Lower lobe of right lung (tissue), 2 donors: ENCODE measurements around the gene NACC2. TPM values are rescaled to one million over a fixed set of nuclear protein-coding genes. Genes with fewer than 3 reads are reported as not detected.

Experiments
- ATAC-seq, 2 donors: fragments of 200-7000 bp; cut with Tn5 transposase; one replicate each; pipeline ENCODE4 v1.9.1; 2020 to 2022; ENCODE audit warnings: mild to moderate bottlenecking in 2 of 2, moderate library complexity in 2 of 2
- DNase-seq: peaks from one replicate; pipeline ENCODE4 v3.0.0-alpha.2; 2020
- H3K27ac ChIP-seq: fragments of 200-600 bp; one replicate; pipeline ENCODE4 v1.8.0; 2022
- H3K27me3 ChIP-seq: fragments of 200-600 bp; one replicate; pipeline ENCODE4 v1.8.0; 2022; ENCODE audit warnings: low read depth
- H3K36me3 ChIP-seq: fragments of 200-600 bp; one replicate; pipeline ENCODE4 v1.8.0; 2022; ENCODE audit warnings: mild to moderate bottlenecking
- H3K4me1 ChIP-seq: fragments of 200-600 bp; one replicate; pipeline ENCODE4 v1.8.0; 2022
- H3K4me3 ChIP-seq: fragments of 200-600 bp; one replicate; pipeline ENCODE4 v1.8.0; 2022; ENCODE audit warnings: mild to moderate bottlenecking
- H3K9me3 ChIP-seq: fragments of 200-600 bp; one replicate; pipeline ENCODE4 v1.8.0; 2022
- intact Hi-C: fragments of 100-400 bp; cut with DNase I; formaldehyde crosslinking; loops from one replicate; pipeline ENCODE4 v1.11.0; 2022
- total RNA-seq: library from RNA; stranded (reverse); fragmentation: NEBNext Ultra II Directional; extraction: Animal tissue kit (Norgen Biotek cat#: 25700); gene quantifications from one replicate; pipeline ENCODE4 v1.2.1, GENCODE V29; 2021
- TF ChIP-seq, protein P1 (sequence below): fragments of 200-600 bp; IDR thresholded peaks from one replicate; pipeline ENCODE4 v1.8.0; 2022; ENCODE audit warnings: antibody characterized with exemption, mild to moderate bottlenecking
- donor health status: DM: no; HTN: yes; CAD: no; lungs with severe emphysema.

Gene NACC2
- total RNA-seq, 1 donor from 2014 or later = 27.0 TPM

GRCh38 chr9:136116360-136117098, 21.4 kb upstream of the NACC2 start:
- Histone ChIP-seq H3K9me3 (no peaks in the 10 kb centered on the region), H3K27me3 (no peaks in the 10 kb centered on the region), H3K27ac (no peak overlapping the region), H3K36me3 (peaks cover 18% of the 10 kb centered on the region), H3K4me1 (peaks cover 19% of the 10 kb centered on the region), H3K4me3 (no peak overlapping the region)
- TF ChIP-seq, protein P1, sequence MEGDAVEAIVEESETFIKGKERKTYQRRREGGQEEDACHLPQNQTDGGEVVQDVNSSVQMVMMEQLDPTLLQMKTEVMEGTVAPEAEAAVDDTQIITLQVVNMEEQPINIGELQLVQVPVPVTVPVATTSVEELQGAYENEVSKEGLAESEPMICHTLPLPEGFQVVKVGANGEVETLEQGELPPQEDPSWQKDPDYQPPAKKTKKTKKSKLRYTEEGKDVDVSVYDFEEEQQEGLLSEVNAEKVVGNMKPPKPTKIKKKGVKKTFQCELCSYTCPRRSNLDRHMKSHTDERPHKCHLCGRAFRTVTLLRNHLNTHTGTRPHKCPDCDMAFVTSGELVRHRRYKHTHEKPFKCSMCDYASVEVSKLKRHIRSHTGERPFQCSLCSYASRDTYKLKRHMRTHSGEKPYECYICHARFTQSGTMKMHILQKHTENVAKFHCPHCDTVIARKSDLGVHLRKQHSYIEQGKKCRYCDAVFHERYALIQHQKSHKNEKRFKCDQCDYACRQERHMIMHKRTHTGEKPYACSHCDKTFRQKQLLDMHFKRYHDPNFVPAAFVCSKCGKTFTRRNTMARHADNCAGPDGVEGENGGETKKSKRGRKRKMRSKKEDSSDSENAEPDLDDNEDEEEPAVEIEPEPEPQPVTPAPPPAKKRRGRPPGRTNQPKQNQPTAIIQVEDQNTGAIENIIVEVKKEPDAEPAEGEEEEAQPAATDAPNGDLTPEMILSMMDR = no peak
- ATAC-seq (no peak), DNase-seq (no peak)
- intact Hi-C loops = no loop called here

- Histone ChIP-seq H3K4me3 (no peak overlapping the region), H3K27me3 (no peaks in the 10 kb centered on the region), H3K36me3 (peaks cover 18% of the 10 kb centered on the region), H3K27ac (no peak overlapping the region), H3K4me1 (peaks cover 19% of the 10 kb centered on the region), H3K9me3 (no peaks in the 10 kb centered on the region)
- ATAC-seq (no peak), DNase-seq (no peak)
- intact Hi-C loops = no loop called here
- TF ChIP-seq, protein P1 = no peak
Observed at GRCh38 chr9:136115641-136116359, 20.7 kb upstream of the NACC2 start.

DNA sequence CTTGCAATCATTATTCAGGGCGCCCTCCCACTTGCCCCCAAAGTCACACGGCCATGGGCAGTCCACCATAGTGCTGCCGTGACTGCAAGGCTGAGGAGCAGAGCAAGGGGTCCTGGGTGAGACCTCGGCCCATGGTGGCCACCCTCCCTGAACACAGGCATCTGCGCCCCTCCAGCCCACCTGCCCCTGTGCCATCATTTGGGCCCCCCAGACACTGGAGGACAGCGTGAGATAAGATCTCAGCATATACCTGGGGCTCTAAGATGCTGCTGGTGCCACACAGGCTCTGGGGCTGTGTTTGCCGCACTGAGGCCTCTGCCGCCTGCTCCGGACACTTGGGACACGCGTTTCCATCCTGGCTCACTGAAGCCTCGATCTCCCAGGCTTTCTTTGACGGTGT, 20.1 kb upstream of the NACC2 start:
- no peak for ATAC-seq

DNA sequence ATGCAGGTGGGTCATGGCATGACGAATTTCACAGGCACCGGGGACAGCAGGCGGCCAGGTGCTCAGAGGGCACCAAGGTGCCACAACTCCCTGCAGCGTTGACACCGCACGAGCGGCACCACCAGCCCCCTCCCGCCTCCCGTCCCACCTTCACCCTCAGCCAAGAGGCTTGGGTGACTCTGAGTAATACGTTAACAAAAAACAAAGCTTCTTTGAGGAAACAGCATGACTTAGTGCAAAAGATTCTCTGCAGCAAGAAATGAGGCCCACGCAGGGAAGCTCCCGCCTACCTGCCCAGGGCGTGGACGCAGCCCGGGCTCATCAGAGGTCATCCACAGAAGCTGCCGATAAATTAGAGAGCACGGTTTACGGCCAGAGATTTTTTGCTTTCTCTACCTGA, 19.5 kb upstream of the NACC2 start:
- H3K36me3 ChIP-seq = peaks cover 18% of the 10 kb centered on the region
- no peak overlapping the region for H3K4me3 ChIP-seq
- H3K9me3 ChIP-seq = no peaks in the 10 kb centered on the region
- H3K4me1 ChIP-seq = peaks cover 26% of the 10 kb centered on the region
- TF ChIP-seq, protein P1 = no peak
- DNase-seq (no peak), ATAC-seq (no peak)
- H3K27me3 ChIP-seq = no peaks in the 10 kb centered on the region
- H3K27ac ChIP-seq = no peak overlapping the region
- intact Hi-C loops = no loop called here

More for the DNA sequence above, 20.1 kb upstream of the NACC2 start:
- peaks cover 25% of the 10 kb centered on the region for H3K4me1 ChIP-seq
- no peak overlapping the region for H3K27ac ChIP-seq
- DNase-seq = no peak
- no peaks in the 10 kb centered on the region for H3K9me3 ChIP-seq
- intact Hi-C loops = no loop called here
- H3K36me3 ChIP-seq = peaks cover 18% of the 10 kb centered on the region
- TF ChIP-seq, protein P1 = no peak
- H3K4me3 ChIP-seq = no peak overlapping the region
- H3K27me3 ChIP-seq = no peaks in the 10 kb centered on the region

DNA sequence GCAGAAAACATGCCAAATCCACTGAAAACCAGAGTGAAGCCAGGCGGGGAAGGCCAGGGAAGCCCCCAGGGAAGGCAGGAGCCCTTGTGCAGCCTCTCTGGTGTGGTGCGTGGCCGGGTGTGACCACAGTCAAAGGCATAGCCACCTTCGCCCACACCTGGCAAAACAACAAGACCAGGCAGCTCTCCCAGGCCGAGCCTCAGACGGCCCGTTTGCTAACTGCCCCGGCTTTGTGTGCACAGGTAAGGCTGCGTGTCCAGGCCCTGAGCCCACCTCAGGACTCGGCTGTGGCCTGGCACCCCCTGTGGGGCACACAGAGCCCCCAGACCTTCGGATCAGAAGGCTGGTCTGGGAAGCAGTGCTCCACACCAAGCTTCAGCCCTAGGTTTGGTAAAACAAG, 17.5 kb upstream of the NACC2 start:
- ATAC-seq (no peak), DNase-seq (no peak)
- no peaks in the 10 kb centered on the region for H3K27me3 ChIP-seq
- TF ChIP-seq, protein P1 = no peak
- H3K4me1 ChIP-seq = peaks cover 40% of the 10 kb centered on the region
- intact Hi-C loops = no loop called here
- H3K4me3 ChIP-seq = no peak overlapping the region
- no peak overlapping the region for H3K27ac ChIP-seq
- H3K9me3 ChIP-seq = no peaks in the 10 kb centered on the region
- peaks cover 18% of the 10 kb centered on the region for H3K36me3 ChIP-seq
